ENCODE results near the gene MRPS6.

The MRPS6 gene

DNA sequence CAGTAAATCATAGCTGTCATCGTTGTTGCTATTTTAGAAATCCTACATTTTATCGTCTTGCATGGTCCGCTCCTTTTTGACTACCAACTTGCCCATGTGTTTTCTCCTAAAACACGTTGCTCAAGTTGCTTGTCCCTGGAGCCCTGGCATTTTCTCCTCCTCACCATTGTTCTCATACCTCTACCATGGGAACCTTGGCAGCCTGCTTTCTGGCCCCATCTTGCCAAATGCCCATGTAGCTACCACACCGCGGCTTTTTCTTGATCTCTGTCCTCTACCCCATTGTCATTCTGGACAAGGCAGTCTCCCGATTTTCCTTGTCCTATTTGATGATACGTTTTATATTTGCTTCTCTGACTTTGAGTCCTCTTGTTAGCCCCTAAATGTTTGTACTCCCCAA, 50.2 kb downstream of the MRPS6 start:
- H3K79me2 ChIP-seq (ENCODE audit: control insufficient read depth, insufficient read depth, low read length, unreplicated experiment): peaks cover 3% of the 10 kb centered on the region
- H3K27me3 ChIP-seq (ENCODE audit: insufficient read depth, low read length): no peaks in the 10 kb centered on the region

DNA sequence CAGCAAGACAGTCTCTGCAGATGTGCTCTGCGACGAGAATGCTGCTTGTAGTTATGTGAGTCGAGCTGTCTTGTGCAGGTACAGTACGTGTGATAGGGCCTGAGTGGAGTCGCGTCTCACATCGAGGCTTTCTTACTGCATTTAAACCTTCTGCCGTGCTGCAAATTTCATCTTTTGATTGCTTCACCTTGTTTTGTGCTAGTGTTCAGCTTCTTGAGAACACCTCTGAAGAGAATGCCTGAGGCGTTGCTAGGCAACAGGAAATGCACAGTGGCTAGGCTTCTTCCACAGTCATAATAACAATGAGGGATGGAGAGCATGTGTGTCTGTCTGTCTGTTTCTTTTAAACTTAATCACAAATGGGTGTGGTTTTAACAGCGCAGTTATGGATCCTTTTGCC, 52.9 kb downstream of the MRPS6 start:
- Histone ChIP-seq H2AFZ (ENCODE audit: low read length, unreplicated experiment) (no peak overlapping the region), H3K4me3 (ENCODE audit: low read depth, low read length) (no peak overlapping the region), H3K4me1 (ENCODE audit: control insufficient read depth, insufficient read depth, low read length, unreplicated experiment) (peaks cover 21% of the 10 kb centered on the region), H3K27me3 (ENCODE audit: insufficient read depth, low read length) (no peaks in the 10 kb centered on the region), H3K36me3 (ENCODE audit: insufficient read depth, low read length) (no peaks in the 10 kb centered on the region), H3K79me2 (ENCODE audit: control insufficient read depth, insufficient read depth, low read length, unreplicated experiment) (peaks cover 11% of the 10 kb centered on the region), H3K27ac (ENCODE audit: low read depth, low read length) (no peak overlapping the region)

More for the DNA sequence above, 50.2 kb downstream of the MRPS6 start:
- H3K36me3 ChIP-seq (ENCODE audit: insufficient read depth, low read length): no peaks in the 10 kb centered on the region
- H2AFZ ChIP-seq (ENCODE audit: low read length, unreplicated experiment): no peak overlapping the region
- no peak overlapping the region for H3K27ac ChIP-seq (ENCODE audit: low read depth, low read length)
- H3K4me3 ChIP-seq (ENCODE audit: low read depth, low read length): no peak overlapping the region
- peaks cover 2% of the 10 kb centered on the region for H3K4me1 ChIP-seq (ENCODE audit: control insufficient read depth, insufficient read depth, low read length, unreplicated experiment)

DNA sequence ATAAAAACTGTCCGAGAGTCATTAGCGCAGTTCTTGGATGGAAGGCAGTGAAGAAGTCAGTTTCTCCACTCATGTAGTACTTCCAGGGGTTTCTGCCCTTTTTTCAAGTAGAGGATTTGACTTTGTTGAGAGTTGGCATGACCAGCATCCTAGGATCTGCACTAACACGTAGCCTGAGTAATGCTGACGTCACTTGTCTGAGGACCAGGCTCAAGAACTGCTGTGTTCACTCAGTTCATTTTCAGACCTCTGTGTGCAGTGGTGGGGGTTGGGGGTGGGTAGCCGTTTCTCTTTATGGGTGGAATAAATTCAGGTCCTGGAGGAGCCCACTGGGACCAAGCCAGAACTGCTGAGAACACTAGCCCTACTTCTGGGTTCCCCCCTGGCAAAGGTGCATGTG, 53.3 kb downstream of the MRPS6 start:
- H3K4me3 ChIP-seq (ENCODE audit: low read depth, low read length): no peak overlapping the region
- H3K27me3 ChIP-seq (ENCODE audit: insufficient read depth, low read length): no peaks in the 10 kb centered on the region
- H3K79me2 ChIP-seq (ENCODE audit: control insufficient read depth, insufficient read depth, low read length, unreplicated experiment): peaks cover 13% of the 10 kb centered on the region
- no peak overlapping the region for H2AFZ ChIP-seq (ENCODE audit: low read length, unreplicated experiment)
- no peak overlapping the region for H3K27ac ChIP-seq (ENCODE audit: low read depth, low read length)
- peaks cover 21% of the 10 kb centered on the region for H3K4me1 ChIP-seq (ENCODE audit: control insufficient read depth, insufficient read depth, low read length, unreplicated experiment)
- H3K36me3 ChIP-seq (ENCODE audit: insufficient read depth, low read length): no peaks in the 10 kb centered on the region

DNA sequence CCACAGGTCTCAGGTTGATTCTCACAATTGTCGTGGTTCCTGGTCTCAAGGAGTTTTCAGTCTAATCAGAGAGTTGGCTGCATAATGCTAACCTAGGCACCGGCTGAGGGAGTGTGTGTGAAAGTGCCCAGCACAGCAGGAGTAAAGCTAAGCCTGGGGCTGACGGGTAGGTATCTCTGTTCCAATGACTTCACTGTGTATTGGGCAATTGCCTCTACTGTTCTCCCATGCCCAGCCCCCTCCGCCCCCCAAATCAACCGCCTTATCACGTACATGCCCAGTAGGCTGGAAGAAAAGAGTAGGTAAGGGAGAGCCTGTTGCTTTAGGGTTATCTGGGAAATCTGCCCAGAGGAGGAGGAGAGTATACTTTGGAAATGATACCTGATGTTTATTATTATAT, 54.7 kb downstream of the MRPS6 start:
- no peaks in the 10 kb centered on the region for H3K27me3 ChIP-seq (ENCODE audit: insufficient read depth, low read length)
- no peak overlapping the region for H2AFZ ChIP-seq (ENCODE audit: low read length, unreplicated experiment)
- no peak overlapping the region for H3K4me3 ChIP-seq (ENCODE audit: low read depth, low read length)
- peaks cover 21% of the 10 kb centered on the region for H3K4me1 ChIP-seq (ENCODE audit: control insufficient read depth, insufficient read depth, low read length, unreplicated experiment)
- H3K36me3 ChIP-seq (ENCODE audit: insufficient read depth, low read length): no peaks in the 10 kb centered on the region
- H3K79me2 ChIP-seq (ENCODE audit: control insufficient read depth, insufficient read depth, low read length, unreplicated experiment): peaks cover 25% of the 10 kb centered on the region
- no peak overlapping the region for H3K27ac ChIP-seq (ENCODE audit: low read depth, low read length)

DNA sequence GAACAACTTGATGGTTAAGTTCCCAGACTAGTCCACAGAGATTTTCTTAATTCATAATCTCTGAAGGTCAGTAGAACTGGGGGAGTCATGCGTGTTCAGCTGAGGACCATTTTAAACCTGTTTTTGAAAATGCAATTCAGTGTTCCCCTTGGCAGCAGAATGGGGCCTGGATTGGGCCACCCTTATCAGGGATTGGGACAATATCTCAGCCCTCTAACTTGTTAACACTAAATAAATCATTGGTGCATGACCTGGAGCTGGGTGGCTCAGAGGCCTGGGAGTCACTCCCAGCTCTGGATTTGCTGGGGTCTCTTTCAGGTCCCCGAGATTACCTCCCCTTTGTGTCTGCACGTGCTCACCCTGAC, 55.3 kb downstream of the MRPS6 start:
- no peaks in the 10 kb centered on the region for H3K36me3 ChIP-seq (ENCODE audit: insufficient read depth, low read length)
- H3K79me2 ChIP-seq (ENCODE audit: control insufficient read depth, insufficient read depth, low read length, unreplicated experiment): peaks cover 28% of the 10 kb centered on the region
- H2AFZ ChIP-seq (ENCODE audit: low read length, unreplicated experiment): peak overlapping the region; percentile 39
- H3K27me3 ChIP-seq (ENCODE audit: insufficient read depth, low read length): no peaks in the 10 kb centered on the region
- no peak overlapping the region for H3K4me3 ChIP-seq (ENCODE audit: low read depth, low read length)
- H3K4me1 ChIP-seq (ENCODE audit: control insufficient read depth, insufficient read depth, low read length, unreplicated experiment): peaks cover 21% of the 10 kb centered on the region
- peak overlapping the region; percentile 34; the same call in 1 of the 2 replicates for H3K27ac ChIP-seq (ENCODE audit: low read depth, low read length)

DNA sequence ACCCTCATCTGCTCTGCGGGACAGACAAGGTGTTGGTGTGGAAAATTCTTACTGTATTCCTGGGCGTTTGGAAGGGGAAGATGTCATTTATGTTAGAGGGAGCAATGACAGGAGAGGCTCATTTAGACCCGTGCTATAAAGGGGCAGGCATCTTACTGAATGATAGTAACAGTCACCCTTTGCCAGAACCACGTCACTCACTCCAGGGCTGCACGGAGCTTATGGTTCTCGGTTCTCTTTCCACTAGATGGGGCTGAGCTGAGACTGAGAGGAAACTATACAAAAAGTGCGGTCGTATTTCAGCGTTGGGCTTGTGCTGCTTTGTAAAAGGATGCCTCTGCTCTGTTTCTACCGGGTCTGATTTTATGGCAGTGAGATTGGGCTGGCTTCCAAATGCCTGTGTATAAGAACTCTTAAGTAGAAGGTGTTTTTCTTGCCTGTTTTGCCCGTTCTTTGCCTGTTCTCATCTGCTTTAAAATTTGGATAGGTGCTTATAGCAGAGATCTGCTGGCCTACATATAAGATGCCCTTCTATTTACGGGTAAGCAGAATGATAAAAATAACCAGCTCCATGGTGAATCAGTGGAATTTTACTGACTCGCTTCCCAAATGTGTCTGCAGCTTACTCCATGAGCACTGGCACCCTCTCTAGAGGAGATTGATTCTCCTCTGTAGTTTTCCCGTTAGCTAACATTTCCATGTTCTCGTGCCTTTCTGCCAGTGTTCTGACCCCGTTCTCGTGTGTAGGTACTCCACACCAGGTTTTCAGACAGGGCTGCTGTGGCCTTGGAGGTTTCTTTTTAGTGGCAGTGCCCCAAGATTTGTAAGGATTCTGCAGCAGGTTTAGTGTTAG, 55.9 kb downstream of the MRPS6 start:
- H3K4me3 ChIP-seq (ENCODE audit: low read depth, low read length): peak overlapping the region; percentile 51
- peak overlapping the region; percentile 34 for H3K27ac ChIP-seq (ENCODE audit: low read depth, low read length)
- H3K36me3 ChIP-seq (ENCODE audit: insufficient read depth, low read length): 0 out of 2 replicates have a peak, but pooled peaks cover under 1% of the 10 kb centered on the region
- H3K79me2 ChIP-seq (ENCODE audit: control insufficient read depth, insufficient read depth, low read length, unreplicated experiment): peaks cover 29% of the 10 kb centered on the region
- H2AFZ ChIP-seq (ENCODE audit: low read length, unreplicated experiment): peak overlapping the region; percentile 39
- H3K27me3 ChIP-seq (ENCODE audit: insufficient read depth, low read length): no peaks in the 10 kb centered on the region
- peaks cover 21% of the 10 kb centered on the region for H3K4me1 ChIP-seq (ENCODE audit: control insufficient read depth, insufficient read depth, low read length, unreplicated experiment)

DNA sequence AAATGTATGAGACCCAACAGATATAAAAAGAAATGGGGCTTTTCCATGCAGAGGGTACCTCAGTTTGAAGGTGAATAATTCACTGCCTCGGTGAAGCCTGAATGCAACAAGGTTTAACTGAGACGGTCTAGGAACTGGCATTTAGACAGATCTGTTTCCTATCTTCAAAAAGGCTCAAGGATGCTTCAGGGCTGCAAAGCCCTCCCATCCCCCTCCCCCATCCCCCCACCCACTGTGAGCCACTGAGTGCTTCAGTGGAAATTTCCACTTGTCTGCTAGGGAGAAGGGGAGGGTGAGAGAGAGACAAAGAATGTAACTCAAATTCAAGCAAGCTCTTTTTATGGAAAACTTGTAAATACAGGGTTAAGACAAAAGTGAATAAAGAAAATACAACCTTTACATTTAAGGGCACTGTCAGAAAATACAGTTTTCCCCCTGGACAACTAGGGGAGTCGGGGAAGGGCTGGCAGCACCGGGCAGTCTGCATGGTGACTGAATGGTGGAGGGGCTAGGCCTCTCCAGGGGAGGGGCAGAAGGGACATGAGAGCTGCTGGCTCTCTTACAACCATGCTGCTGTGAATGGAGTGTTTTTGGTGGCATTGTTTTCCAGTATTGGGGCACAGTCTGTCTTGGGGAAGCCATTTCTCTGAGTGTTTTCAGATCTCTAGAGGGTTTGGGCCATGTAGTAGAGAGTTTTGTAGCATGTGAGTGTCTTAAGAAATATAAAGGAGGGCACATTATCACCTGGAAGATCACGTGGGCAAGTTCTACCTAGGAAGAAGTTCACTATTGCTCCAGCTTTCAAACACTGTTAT, 56.7 kb downstream of the MRPS6 start:
- Histone ChIP-seq H3K36me3 (ENCODE audit: insufficient read depth, low read length) (0 out of 2 replicates have a peak, but pooled peaks cover 8% of the 10 kb centered on the region), H3K27me3 (ENCODE audit: insufficient read depth, low read length) (no peaks in the 10 kb centered on the region), H3K4me1 (ENCODE audit: control insufficient read depth, insufficient read depth, low read length, unreplicated experiment) (peaks cover 21% of the 10 kb centered on the region), H3K79me2 (ENCODE audit: control insufficient read depth, insufficient read depth, low read length, unreplicated experiment) (peaks cover 35% of the 10 kb centered on the region), H3K4me3 (ENCODE audit: low read depth, low read length) (peak overlapping the region; percentile 51), H2AFZ (ENCODE audit: low read length, unreplicated experiment) (no peak overlapping the region), H3K27ac (ENCODE audit: low read depth, low read length) (peak overlapping the region; percentile 34)

DNA sequence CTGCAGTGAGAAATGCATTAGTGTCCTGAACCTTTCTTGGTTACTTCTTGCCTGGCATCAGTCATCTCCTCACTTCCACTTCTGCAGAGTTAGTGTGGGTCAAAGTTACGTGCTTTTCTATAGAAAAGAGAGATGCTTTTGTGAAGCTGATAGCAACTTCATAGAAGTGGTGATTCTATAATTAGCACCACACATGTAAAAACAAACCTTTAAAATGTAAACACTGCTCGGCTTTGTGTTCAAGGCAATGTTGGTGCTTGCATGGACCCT, 57.3 kb downstream of the MRPS6 start:
- Histone ChIP-seq H3K27me3 (ENCODE audit: insufficient read depth, low read length) (no peaks in the 10 kb centered on the region), H3K79me2 (ENCODE audit: control insufficient read depth, insufficient read depth, low read length, unreplicated experiment) (peaks cover 35% of the 10 kb centered on the region), H3K4me1 (ENCODE audit: control insufficient read depth, insufficient read depth, low read length, unreplicated experiment) (peaks cover 21% of the 10 kb centered on the region), H3K36me3 (ENCODE audit: insufficient read depth, low read length) (peaks cover 8% of the 10 kb centered on the region; the same call in 1 of the 2 replicates), H3K27ac (ENCODE audit: low read depth, low read length) (no peak overlapping the region), H2AFZ (ENCODE audit: low read length, unreplicated experiment) (no peak overlapping the region), H3K4me3 (ENCODE audit: low read depth, low read length) (no peak overlapping the region)

DNA sequence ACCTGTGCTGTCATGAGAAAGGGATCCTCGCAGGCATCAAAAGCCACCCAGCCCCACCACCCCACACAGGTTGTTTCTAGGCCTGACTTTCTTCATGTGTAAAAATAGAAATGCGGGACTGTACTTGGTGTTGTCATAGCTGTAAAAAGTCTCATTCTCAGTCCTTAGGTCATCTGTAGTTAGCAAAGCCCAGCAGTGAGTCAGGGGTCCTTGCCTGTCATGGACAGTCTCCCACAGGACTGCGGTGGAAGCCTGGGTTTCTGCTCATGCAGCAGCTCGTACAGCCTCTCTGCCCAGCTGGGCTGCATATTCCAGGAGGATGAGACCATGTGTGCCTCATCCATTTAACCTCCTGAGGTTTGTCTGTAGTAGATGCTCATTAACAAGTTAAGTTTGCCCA, 58.2 kb downstream of the MRPS6 start:
- Histone ChIP-seq H3K4me3 (ENCODE audit: low read depth, low read length) (no peak overlapping the region), H3K36me3 (ENCODE audit: insufficient read depth, low read length) (peaks cover 8% of the 10 kb centered on the region), H3K79me2 (ENCODE audit: control insufficient read depth, insufficient read depth, low read length, unreplicated experiment) (peaks cover 35% of the 10 kb centered on the region), H3K27ac (ENCODE audit: low read depth, low read length) (no peak overlapping the region), H3K27me3 (ENCODE audit: insufficient read depth, low read length) (no peaks in the 10 kb centered on the region), H3K4me1 (ENCODE audit: control insufficient read depth, insufficient read depth, low read length, unreplicated experiment) (peaks cover 21% of the 10 kb centered on the region), H2AFZ (ENCODE audit: low read length, unreplicated experiment) (no peak overlapping the region)

DNA sequence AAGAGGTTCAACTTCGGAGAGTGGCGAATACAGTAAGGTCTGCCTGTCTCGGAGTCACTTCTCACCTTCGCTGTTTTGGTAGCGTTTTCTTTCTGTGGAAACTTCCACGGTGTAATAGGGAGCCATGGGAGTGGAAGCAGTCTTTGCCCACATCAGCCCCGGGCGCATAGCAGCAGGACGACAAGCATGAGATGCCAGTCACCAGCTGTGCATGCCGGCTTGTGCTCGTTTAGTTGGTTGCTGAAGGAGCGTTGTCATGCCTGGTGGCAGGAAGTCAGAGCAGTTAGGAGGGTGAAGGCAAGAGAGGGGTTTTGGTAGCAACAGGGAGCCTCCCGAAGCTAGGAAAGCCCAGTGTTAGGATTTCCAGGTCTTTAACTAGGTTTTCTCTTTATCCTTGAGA, 58.8 kb downstream of the MRPS6 start:
- Histone ChIP-seq H3K79me2 (ENCODE audit: control insufficient read depth, insufficient read depth, low read length, unreplicated experiment) (peaks cover 35% of the 10 kb centered on the region), H3K36me3 (ENCODE audit: insufficient read depth, low read length) (peaks cover 8% of the 10 kb centered on the region), H3K27me3 (ENCODE audit: insufficient read depth, low read length) (no peaks in the 10 kb centered on the region)

DNA sequence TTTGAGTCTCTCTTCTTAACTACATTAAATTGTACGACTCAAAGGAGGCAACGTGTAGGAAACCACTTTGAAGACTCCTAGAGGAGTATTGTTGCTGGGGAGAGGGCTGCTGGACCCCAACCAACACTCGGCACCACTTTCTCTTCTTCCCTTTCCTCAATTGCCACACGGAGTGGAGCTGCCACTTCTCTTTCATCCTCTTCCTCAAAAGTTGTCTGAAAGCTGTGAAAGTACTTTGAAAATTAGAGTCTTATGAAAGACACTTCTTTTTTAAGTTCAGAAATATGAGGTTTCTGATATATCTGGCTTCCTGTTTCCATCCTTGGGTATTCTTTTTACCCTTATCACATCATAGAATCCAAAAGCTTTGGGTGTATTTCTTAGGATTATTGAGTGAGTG, 59.5 kb downstream of the MRPS6 start:
- no peak overlapping the region for H2AFZ ChIP-seq (ENCODE audit: low read length, unreplicated experiment)
- H3K36me3 ChIP-seq (ENCODE audit: insufficient read depth, low read length): peaks cover 8% of the 10 kb centered on the region
- peaks cover 21% of the 10 kb centered on the region for H3K4me1 ChIP-seq (ENCODE audit: control insufficient read depth, insufficient read depth, low read length, unreplicated experiment)
- H3K27me3 ChIP-seq (ENCODE audit: insufficient read depth, low read length): no peaks in the 10 kb centered on the region
- no peak overlapping the region for H3K27ac ChIP-seq (ENCODE audit: low read depth, low read length)
- H3K79me2 ChIP-seq (ENCODE audit: control insufficient read depth, insufficient read depth, low read length, unreplicated experiment): peaks cover 35% of the 10 kb centered on the region
- no peak overlapping the region for H3K4me3 ChIP-seq (ENCODE audit: low read depth, low read length)

More for the DNA sequence above, 58.8 kb downstream of the MRPS6 start:
- Histone ChIP-seq H3K27ac (ENCODE audit: low read depth, low read length) (no peak overlapping the region), H3K4me3 (ENCODE audit: low read depth, low read length) (no peak overlapping the region), H2AFZ (ENCODE audit: low read length, unreplicated experiment) (no peak overlapping the region), H3K4me1 (ENCODE audit: control insufficient read depth, insufficient read depth, low read length, unreplicated experiment) (peaks cover 21% of the 10 kb centered on the region)

Measured in ACC112 (cell line).